C4-2B (cell line): ENCODE data around the gene ERI2.

Experiments
- ZFX ChIP-seq: fragments of 450-650 bp; IDR thresholded peaks from 2 replicates; pipeline ENCODE4 v1.6.1; 2017
- TF ChIP-seq, protein P1 (sequence below): fragments of 450-650 bp; conservative IDR thresholded peaks from 2 replicates; pipeline ENCODE4 v1.5.1; 2017; ENCODE audit warnings: mild to moderate bottlenecking

DNA sequence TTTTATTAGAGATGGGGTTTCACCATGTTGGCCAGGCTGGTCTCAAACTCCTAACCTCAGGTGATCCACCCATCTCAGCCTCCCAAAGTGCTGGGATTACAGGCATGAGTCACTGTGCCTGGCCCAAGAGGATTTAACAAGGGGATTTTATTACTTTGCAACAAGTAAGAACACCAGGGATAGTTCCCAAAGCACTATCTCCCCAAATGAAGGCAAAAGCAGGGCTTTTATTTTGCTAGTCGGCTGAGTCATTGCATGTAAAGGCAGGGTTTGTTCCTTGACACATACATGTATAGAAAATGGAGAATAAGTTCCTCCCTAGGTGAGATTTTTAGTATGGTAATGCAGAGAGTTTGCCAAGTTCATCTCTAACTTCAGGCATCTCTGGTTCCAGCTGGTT is 24.1 kb upstream of the ERI2 start:
- TF ChIP-seq, protein P1, sequence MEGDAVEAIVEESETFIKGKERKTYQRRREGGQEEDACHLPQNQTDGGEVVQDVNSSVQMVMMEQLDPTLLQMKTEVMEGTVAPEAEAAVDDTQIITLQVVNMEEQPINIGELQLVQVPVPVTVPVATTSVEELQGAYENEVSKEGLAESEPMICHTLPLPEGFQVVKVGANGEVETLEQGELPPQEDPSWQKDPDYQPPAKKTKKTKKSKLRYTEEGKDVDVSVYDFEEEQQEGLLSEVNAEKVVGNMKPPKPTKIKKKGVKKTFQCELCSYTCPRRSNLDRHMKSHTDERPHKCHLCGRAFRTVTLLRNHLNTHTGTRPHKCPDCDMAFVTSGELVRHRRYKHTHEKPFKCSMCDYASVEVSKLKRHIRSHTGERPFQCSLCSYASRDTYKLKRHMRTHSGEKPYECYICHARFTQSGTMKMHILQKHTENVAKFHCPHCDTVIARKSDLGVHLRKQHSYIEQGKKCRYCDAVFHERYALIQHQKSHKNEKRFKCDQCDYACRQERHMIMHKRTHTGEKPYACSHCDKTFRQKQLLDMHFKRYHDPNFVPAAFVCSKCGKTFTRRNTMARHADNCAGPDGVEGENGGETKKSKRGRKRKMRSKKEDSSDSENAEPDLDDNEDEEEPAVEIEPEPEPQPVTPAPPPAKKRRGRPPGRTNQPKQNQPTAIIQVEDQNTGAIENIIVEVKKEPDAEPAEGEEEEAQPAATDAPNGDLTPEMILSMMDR, result no peak
- TF ChIP-seq ZFX, result no peak
